ENCODE data around the gene AGXT. TPM values are rescaled to one million over a fixed set of nuclear protein-coding genes. Genes with fewer than 3 reads are reported as not detected.

The AGXT gene
- total RNA-seq, 1 donor from 2014 or later, result not detected

DNA sequence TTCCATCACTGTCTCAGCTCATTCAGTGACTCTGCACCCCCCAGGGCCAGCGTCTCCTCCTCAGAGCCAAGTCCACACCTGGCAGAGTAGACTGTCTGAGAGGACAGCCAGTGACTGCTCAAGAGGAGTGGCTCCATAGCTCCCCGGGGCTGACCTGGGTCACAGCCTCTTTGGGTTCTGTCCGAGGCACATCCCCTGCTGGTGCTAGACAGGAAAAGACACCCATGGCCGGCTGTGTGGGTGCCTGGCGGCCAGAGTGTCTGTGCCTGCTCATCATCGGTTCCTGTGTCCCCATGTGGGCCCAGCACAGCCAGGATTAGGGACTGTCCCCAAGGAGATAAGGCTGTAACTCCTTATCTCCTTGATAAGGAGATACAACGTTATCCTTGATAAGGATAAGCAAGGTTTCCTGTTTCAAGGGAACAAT, 34.0 kb downstream of the AGXT start:
- intact Hi-C loops (cut with DNase I), result no loop called here
- H3K36me3 ChIP-seq, result no peaks in the 10 kb centered on the region
- no peak overlapping the region for H3K4me3 ChIP-seq
- no peaks in the 10 kb centered on the region for H3K9me3 ChIP-seq
- H3K4me1 ChIP-seq, result peaks cover 18% of the 10 kb centered on the region
- no peaks in the 10 kb centered on the region for H3K27me3 ChIP-seq
- no peak overlapping the region for H3K27ac ChIP-seq
- TF ChIP-seq, protein P1, sequence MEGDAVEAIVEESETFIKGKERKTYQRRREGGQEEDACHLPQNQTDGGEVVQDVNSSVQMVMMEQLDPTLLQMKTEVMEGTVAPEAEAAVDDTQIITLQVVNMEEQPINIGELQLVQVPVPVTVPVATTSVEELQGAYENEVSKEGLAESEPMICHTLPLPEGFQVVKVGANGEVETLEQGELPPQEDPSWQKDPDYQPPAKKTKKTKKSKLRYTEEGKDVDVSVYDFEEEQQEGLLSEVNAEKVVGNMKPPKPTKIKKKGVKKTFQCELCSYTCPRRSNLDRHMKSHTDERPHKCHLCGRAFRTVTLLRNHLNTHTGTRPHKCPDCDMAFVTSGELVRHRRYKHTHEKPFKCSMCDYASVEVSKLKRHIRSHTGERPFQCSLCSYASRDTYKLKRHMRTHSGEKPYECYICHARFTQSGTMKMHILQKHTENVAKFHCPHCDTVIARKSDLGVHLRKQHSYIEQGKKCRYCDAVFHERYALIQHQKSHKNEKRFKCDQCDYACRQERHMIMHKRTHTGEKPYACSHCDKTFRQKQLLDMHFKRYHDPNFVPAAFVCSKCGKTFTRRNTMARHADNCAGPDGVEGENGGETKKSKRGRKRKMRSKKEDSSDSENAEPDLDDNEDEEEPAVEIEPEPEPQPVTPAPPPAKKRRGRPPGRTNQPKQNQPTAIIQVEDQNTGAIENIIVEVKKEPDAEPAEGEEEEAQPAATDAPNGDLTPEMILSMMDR (IDR thresholded peaks at IDR 0.05), result no peak
- TF ChIP-seq POLR2AphosphoS5 (IDR thresholded peaks at IDR 0.05; ENCODE audit: insufficient read depth in 1 of 2, low read depth in 1 of 2) (no peak), POLR2A (IDR thresholded peaks at IDR 0.05) (no peak)
- no peak for DNase-seq (ENCODE audit: extremely low spot score in 2 of 2)

- intact Hi-C loops (cut with DNase I), result no loop called here
- no peak overlapping the region for H3K4me3 ChIP-seq
- no peaks in the 10 kb centered on the region for H3K36me3 ChIP-seq
- no peak overlapping the region for H3K27ac ChIP-seq
- H3K27me3 ChIP-seq, result no peaks in the 10 kb centered on the region
- H3K9me3 ChIP-seq, result no peaks in the 10 kb centered on the region
- DNase-seq (ENCODE audit: extremely low spot score in 2 of 2), result no peak
- TF ChIP-seq, protein P1 (IDR thresholded peaks at IDR 0.05), result no peak
- no peak for TF ChIP-seq POLR2AphosphoS5 (IDR thresholded peaks at IDR 0.05; ENCODE audit: insufficient read depth in 1 of 2, low read depth in 1 of 2)
- no peak for TF ChIP-seq POLR2A (IDR thresholded peaks at IDR 0.05)
- peaks cover 10% of the 10 kb centered on the region for H3K4me1 ChIP-seq
Measured at GRCh38 chr2:240903191-240904060, 34.8 kb downstream of the AGXT start.

DNA sequence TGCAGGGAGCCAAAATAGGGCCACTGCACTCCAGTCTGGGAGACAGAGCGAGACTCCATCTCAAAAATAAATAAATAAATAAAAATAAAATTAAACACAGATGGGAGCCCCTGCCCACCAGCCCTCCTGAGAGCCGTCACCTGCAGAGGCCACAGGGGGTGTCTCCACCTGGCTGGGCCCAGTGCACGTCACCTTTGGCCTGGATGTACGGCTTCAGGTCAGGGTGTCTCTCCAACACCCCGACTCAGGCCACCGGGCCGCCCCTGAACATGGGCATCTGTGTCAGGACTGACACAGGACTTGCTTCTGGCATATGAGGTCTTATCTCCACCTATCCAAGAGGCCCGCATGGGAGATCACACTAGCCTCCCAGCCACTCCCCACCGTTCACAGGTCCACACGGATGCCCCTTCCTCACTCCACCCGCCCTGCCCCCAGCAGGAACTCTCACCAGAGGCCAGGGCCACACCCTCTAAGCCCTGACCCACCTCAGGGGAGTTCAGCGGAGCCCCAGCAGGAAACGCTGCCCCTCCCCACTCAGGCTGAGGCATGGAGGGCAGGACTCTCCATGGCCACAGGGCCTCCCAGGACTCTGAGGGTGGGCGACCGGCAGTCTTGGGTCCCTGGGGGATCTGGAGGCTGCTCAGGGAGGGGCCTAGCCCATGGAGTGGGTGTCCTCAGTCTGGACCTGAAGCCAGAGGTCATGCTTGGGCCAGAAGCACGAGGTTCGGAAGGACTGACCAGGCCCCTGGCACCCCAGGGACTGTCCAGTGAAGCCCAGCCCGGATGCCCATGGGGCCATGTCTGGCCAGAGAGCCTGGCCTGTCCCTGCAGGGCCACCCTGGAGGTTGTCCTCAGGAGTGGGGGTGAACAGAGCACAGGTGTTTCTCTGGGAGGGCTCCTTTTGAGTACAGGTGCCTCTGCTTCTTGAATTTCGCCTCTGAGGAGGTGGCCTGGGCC, 35.9 kb downstream of the AGXT start:
- H3K36me3 ChIP-seq, result no peaks in the 10 kb centered on the region
- H3K27ac ChIP-seq, result no peak overlapping the region
- H3K9me3 ChIP-seq, result no peaks in the 10 kb centered on the region
- H3K27me3 ChIP-seq, result no peaks in the 10 kb centered on the region
- peaks cover under 1% of the 10 kb centered on the region for H3K4me1 ChIP-seq
- H3K4me3 ChIP-seq, result no peak overlapping the region
- no peak for DNase-seq (ENCODE audit: extremely low spot score in 2 of 2)
- TF ChIP-seq, protein P1 (IDR thresholded peaks at IDR 0.05), result no peak
- no peak for TF ChIP-seq POLR2A (IDR thresholded peaks at IDR 0.05)
- no peak for TF ChIP-seq POLR2AphosphoS5 (IDR thresholded peaks at IDR 0.05; ENCODE audit: insufficient read depth in 1 of 2, low read depth in 1 of 2)
- intact Hi-C loops (cut with DNase I), result no loop called here

DNA sequence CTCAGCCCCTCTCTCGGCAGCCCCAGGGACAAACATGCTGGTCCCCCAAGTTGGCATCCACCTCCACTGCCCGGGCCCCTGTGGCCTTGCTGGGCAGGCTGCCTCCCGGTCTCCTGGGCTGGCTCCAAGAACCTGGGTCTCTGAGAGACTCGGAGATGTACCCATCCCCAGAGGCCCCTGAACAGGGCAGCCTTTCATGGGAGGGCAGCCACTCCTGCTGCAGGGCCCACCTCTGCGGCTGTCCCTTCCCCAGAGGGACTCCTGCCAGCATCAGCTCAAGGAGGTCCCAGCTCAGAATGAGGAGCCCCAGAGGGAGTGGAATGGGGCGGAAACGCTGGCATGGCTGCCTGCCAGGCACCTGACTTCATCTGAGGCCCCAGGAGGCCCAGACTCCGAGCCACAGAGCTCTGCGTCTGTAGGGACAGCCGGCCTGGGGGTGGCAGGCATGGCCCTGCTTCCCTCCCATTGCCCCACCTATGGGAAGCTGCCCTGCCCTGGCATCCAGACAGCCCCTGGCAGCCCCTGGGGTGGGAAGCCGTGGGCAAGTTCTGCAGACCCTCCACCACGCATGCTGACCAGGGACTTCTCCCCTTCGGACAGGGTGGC, 36.7 kb downstream of the AGXT start:
- Histone ChIP-seq H3K36me3 (no peaks in the 10 kb centered on the region), H3K4me1 (no peaks in the 10 kb centered on the region), H3K27me3 (no peaks in the 10 kb centered on the region), H3K27ac (no peak overlapping the region), H3K4me3 (no peak overlapping the region), H3K9me3 (no peaks in the 10 kb centered on the region)
- intact Hi-C loops (cut with DNase I), result no loop called here
- TF ChIP-seq POLR2A (IDR thresholded peaks at IDR 0.05) (no peak), POLR2AphosphoS5 (IDR thresholded peaks at IDR 0.05; ENCODE audit: insufficient read depth in 1 of 2, low read depth in 1 of 2) (no peak)
- TF ChIP-seq, protein P1 (IDR thresholded peaks at IDR 0.05), result no peak
- DNase-seq (ENCODE audit: extremely low spot score in 2 of 2), result no peak

Data from vagina (tissue), 2 donors.